ENCODE measurements around the gene UBR4.
"Not testable (repeated sequence)": the region's sequence is repeated elsewhere in the genome, so short reads cannot be mapped to it uniquely, and the experiment has no call there.

Gene UBR4

DNA sequence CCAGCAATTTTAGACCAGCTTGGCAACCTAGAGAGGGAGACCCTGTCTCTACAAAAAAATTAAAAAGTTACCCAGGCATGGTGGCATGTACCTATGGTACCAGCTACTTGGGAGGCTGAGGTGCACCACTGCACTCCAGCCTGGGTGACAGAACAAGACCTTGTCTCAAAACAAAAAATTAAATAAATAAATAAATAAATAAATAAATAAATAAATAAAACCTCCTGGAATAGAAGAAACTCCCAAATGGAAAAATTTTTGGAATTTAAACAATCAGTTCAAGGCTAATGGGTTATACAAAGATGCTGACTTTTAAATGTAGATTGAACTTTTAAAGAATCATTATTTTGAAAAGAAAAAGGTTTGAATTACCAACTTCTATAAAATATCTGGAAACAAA is 22.2 kb downstream of the UBR4 start:
- no peak for DNase-seq

DNA sequence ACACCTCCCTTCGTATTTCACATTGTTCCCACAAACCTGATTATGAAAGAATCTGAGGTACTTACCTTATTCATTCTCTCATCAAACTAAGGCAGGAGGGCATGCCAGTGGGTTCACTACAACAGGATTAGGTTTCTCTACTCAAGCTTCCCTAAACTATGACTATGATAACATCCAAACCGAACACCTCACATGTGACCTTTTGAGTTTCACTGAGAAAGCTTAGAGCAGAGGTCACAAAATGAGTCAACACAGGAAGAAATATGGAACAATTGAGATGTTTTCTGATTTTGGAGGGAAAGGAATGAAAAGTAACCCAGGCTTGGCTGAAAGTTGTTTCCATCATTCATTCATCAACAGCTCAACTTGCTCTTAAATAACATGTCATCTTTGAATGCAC is 24.1 kb downstream of the UBR4 start:
- no peak for DNase-seq

DNA sequence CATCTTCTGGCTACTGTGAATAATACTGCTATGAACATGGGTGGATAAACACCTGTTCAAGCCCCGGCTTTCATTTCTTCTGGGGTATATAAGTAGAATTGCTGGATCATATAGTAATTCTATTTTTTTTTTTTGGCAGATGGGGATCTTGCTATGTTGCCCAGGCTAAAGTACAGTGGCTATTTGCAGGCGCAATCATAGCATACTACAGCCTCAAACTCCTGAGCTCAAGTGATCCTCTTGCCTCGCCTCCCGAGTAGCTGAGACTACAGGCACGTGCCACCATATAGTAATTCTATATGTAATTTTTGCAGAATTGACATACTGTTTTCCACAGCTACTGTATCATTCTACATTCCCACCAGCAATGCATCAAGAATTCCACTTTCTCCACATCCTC is 27.8 kb downstream of the UBR4 start:
- no peak for DNase-seq

DNA sequence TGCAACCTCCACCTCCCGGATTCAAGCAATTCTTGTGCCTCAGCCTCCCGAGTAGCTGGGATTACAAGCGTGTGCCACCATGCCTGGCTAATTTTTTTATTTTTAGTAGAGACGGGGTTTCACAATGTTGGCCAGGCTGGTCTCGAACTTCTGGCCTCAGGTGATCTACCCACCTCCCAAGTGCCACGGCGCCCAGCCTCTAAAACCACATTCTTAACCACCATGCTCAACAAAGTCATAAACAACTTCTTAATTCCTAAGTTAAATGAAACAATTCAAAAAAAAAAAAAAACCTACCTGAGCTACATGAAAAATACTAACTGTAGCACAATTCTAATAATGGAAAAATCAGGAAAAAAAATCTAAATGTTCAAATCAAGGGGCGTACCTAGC is 29.8 kb downstream of the UBR4 start:
- not testable (repeated sequence) for DNase-seq

DNA sequence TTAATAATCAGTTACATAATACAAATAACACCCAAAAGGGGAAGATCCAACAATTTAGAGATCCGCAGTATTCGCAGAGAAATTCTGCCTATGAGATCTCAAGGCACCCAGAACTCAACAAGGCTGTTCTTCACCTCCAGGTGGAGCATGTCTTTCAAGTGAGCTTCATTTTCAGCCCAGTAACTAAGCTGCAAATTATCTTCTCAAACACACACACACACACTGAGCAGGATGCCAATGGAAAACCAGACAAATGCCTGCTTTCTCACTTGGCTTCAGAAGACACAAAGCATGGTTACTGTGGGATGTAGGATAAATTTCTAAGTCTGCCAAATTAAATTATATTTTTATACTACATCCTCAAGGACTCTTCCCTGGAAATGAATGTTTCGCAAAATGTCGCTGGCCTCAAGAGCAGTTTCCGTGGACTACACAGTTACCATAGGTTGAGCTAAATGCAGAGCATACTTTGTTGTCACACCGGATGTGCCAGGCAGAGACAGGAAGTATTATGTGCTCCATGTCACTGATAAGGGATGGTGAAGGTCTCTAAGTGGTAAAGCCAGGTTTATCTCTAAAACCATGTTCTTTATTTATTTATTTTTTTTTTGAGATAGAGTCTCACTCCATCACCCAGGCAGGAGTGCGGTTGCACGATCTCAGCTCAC is 30.3 kb downstream of the UBR4 start:
- no peak for DNase-seq

DNA sequence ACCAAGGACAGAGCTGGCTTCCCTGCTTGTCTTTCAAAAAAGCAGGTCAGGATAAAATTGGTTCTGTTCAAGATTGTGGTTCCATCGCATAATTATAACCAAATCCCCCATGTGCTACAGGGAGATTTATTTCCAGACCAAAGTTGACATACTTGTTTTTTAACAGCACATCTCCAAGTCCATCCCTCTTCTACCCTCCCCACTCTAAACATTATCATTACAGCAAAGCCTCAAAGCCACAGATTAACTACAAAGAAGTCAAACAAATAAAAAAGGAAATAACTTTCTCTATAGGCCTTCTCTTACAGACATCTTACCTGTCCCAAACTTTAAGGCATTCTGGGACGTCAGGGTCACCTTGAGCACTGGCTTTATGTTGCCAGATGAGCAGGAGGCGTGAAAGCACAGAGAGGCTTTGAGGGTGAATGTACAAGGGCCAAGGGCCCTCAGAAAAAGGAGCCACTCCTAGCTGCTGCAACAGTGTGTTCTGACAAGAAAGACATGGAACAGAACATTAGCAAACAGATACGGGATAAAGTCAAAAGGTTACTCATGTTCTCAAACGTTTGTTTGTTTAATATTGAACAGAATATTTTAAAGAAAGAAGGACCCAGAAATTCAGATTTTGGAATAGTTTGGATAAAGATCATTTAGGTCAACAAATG is 31.2 kb downstream of the UBR4 start:
- DNase-seq, result no peak

DNA sequence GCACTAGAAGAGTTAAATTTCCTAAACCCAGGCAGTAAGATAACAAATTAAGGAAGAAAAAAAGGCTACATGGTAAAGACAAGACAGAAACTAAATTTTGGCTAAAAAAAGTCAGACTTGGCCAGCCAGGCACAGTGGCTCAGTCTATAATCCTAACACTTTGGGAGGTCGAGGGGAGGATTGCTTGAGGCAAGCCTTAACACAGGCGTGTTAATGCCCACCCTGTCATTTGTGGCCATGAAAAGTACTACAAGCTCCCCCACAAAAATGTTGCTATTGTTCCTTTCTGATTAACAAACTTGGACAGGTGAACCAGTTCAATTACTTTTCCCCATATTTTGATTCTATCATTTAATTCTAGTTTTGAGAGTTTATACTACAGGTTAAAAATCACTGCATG is 32.3 kb downstream of the UBR4 start:
- no peak for DNase-seq

DNA sequence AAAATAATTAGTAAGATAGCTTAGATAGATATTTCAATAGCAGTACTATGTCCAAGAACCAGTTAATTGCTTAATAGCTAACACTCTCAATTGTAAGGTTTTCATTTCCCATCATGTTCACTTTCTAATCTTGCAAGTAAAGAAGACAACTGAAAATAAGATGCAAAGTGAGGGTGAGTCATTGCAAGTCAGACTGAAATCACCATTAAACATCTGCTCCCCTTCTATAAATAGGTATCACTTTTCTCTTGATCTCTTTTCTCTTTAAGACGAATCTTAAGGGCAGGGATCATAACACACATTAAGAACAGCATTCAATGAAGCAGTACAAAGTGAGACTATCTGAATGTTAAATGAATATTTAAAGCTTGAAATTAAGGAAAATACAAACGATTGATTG is 40.4 kb downstream of the UBR4 start:
- no peak for DNase-seq

DNA sequence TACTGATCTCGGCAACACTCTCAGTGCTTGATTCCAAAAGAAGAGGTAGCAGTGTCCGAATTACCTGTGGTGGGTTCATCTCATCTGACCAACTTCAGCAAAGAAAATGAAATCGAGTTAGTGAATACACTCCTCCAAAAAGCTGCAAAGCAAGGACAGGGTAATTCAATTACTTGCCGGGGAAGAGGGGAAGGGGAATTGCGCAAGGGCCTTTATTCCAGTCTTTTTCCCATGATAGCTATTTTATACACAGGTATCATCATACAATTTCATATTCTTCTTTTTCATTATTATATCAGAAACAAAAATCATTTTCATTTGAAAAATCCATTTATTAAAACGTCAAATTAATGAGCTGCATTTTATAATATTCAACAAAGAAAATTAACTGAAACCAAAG is 42.9 kb downstream of the UBR4 start:
- DNase-seq, result no peak

DNA sequence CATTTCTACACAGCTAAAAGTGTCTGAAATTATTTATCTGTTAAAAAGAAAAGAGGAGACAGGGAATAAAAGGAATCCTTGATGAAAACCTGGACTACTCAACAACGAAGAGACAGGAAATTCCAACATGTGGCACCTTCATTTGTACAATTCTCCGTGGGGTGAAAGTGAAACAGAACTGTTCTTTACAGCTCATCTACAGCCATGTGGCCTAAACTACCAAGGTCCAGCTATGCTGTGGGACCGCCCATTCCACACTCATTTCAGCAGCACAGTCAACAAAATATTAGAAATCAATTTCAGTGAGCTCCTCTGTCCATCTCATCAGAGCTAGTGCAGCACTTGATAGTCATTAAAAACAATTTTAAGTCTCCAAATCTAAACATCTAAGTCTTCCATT is 44.0 kb downstream of the UBR4 start:
- DNase-seq, result no peak

DNA sequence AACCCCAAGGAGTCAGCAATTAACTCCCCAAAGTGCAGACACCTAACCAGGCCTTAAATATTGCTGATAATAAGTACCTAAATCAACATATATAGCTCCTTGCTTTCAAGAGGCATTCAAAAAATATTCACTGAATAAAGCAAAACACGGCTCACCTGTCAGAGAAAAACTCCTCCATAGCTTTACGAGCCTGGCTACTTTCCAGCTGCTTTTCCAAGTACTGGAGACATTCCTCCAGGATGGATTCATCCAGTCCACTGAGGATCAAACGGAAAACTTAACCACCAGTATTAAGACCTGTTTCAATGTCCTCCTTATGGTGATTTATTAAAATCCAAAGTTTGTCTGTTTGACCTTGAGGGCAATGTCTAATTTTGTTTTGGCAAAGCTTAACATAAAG is 44.6 kb downstream of the UBR4 start:
- DNase-seq, result no peak

DNA sequence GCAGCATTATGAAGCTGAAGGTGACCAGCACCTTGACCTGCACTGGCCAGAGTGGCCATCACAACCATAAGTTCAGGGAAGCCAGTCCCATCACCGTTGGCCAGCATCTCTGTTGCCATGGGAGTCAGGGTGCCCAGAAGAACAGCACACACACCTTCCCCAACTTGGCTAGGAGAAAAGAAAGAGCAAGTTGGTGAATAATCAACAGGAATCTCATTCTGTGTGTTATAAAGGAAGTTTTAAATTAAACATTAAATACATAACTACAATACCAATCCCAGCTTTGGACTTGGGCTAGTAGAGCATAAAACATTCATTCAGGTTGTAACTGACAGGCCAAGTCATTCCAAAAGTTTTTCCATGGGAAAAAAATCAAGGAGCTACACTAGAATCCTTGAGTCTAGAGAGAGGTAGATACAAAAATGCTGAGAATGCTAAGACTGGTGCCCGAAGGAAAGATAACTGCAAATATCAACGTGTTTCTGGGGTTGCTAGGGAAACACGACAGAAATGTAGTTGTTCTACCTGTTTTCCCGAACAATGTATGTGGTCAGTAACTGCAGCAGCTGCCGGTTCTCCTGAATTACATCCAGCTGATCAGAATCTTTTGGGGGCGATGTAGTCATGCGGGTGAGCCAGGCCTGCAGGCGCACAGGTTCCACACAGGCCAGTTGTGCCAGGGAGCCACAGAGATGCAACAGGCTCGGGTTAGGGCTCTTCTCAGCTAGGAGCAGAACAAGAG is 45.6 kb downstream of the UBR4 start:
- no peak for DNase-seq

DNA sequence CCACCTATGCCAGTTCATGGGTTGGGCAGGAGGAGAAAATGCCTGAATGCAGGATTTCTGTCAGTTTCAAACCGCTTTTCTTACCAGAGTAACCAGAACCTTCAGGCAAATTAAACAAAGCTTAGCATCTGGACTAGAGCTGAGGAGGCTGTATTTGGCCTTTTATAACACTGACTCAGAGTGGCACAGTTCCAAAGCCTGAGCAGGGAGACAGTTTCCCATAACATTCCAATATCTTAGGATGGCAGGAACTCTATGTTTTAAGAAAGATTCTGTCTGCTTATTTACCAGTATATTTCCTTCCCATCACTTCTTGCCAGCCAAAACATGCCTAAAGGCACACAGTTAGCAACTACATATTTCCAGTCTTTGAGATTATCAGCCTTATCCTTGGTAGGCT is 46.8 kb downstream of the UBR4 start:
- no peak for DNase-seq

DNA sequence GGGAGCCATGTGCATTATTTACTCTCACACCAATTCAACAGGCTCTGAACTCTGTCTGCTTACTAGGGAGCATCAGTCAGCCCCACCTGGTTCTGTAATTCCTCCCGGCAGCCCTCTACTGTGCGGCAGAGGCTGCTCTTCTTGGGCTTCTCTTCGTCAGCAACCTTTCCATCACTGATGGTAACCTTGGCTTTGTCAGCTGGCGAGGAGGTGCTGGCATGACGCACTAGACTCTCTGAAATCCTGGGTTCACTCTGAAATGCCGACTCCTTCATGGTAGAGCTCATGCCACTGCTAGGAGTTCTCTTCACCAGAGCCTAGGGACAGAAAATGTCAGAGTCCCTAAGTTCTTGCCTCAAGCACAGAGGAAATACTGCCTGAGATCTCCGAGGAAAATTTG is 49.2 kb downstream of the UBR4 start:
- DNase-seq, result no peak

DNA sequence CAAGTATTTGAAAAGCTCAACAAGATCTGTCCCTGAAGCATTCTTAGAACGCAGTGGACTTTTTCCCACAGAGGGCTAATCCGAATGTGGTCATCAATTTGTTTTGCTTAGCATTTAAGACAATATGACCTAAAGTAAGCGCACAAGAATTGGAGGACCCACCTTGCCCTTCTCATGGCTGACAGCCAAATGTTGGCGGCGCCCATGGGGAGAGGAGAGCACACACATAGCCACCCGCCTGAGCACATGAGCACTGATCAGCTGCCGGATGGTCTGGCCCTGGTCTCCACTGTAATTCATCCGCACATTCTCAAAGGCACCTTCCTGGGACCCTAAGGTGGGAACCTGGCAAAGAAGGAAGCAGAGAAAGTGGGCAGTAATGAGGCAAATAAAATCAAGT is 52.4 kb downstream of the UBR4 start:
- DNase-seq, result no peak

DNA sequence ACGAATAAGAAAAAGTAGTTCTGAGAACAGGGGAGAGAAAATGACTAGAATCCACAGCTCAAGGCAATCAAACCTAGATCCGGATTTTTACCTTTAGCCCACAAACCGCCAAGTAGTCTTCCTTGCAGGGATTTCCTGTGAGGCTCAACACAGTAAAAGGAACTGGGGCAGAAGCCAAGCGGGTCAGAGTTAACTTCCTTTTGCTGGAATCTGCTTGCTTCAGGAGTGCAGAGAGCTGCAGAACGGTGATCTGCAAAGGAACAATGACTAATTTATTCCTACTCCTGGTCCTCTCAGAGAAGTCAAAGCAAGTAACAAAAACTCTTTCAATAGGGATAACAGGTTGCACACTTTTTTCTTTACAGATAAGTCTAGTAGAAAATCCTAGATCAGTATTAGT is 53.4 kb downstream of the UBR4 start:
- DNase-seq, result no peak

DNA sequence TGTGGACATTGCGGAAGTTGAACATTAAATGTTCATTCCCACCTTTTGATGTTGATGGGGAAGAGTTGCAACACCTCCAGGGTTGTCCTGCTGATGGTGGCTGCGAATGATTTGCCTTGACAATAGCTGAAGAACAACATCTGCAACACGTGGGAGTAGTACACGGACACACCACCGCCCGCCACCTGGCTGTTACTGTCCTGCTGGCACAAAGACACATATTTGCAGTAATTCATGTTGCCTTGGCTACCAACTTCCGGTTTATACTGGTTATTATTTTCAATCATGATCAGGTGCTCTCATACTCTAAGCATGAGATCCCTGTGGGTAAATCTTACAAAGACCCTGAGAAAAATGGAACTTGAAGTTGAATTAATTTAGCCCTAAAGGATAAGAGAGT is 55.2 kb downstream of the UBR4 start:
- no peak for DNase-seq

DNA sequence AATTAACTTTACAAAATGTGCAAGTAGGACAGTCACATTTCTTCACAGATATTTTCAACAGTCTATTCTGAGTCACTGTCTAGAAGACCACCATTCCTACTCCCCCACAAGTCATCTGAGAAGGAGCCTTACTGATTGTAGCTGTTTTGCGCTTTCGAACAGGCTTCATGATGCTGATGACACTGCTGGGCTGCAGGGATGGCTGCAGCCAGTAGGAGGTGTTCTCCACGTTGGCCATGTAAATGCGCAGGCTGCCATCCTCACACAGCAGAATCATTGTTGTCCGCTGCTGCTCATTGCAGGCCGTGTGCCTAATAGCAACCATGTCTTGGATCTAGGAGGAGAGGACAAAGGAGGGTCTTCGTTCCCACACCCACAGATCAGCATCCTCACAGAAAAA is 56.9 kb downstream of the UBR4 start:
- no peak for DNase-seq

DNA sequence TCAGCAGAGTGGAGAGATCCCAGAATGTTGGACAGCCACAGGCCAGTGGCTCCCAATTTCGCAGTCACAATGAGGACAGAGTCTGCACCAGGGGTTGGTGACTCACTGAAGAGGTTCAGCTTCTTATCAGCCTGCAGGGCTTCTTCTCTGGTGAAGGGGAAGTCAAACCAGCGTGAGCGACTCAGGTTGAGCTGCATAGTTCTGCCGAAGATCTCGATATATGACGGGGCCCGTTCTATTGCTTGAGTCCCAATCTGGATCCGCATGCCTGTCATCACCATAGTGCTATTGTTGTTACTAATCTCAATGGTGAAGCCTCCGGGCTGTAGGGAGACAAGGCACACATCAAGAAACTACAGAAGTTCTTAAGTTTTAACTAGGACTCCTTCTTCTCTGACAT is 58.5 kb downstream of the UBR4 start:
- no peak for DNase-seq

DNA sequence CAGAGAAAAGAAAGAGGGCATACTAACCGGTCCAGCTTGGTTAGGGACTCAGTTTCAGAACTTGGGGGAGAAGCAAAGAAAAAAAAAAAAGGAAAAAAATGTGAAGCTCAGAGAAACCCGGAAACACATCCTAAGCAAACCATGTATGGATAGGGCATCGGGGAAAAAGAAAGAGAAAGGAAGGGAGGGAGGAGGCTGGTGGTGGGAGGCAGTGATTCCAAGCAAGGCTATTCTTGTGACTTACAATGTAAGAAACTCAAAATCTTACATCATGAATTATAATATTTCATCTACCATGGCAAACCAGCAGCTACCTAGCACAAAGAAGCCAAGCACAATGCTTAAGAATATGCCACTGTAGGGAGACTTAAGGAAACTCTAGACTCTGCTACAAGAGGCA is 60.3 kb downstream of the UBR4 start:
- DNase-seq, result no peak

DNA sequence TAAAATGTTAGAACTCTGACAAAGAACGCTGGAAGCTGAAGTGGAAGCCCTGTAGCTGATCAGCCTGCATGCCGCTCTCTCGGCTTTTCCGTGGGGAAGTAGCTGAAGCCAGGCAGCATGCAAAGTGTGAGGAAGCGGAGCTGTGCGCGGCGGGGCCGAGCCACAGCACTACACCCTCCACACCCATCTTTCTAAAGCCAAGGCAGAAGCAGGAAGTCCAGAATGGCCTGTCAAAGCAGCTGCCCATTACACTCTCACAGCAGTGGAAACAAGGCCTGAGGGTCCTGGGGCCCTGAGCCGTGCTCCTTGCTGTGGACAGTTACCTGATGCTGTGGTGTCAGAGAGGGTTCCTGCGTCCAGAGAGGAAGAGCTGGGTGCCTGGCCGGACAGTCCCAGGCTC is 69.6 kb downstream of the UBR4 start:
- no peak for DNase-seq

DNA sequence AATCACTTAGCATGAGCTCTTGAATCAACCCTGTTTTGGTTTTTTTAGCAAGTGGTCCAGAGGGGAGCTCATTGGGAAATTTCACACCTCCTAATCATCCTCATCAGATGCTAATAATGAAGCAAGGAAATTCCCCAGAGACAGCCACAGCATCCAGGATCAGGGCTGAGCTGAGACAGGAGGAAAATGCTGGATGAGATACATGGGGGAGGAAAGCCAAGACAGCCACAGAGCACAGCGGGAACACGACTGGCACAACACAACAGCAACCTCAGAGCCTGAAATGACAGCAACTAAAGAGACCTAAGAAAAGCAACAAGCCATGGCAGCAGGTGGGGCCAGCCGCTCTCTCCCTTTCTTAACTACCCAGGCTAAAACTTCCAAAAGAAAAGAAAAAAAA is 70.4 kb downstream of the UBR4 start:
- DNase-seq, result no peak

DNA sequence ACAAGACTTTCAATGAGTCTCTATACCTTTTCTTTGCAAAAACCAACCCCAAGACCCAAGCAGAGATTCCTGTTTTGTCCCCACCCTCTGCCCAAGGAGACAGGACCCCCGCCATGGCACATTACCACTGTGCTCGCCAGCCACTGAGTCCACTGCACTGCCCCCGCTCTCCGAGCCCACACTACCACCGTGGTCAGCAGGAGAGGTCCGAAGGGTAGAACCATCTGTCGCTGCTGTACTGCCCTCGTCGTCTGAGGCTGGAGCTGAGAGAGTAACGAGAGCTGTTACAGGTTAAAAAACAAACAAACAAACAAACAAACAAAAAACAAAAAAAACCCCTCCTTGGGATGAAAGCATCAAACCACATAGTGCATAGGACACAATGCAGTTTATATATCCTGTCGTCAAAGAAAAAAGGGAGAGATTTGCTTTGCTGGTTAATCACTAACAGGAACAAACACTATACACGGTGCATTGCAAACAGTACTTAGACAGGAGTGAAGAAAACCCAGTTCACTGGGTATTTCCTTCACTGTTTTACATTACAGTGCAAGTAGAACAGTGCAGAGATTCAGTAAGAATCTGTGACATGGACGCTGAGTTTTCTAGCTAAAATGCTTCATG is 71.0 kb downstream of the UBR4 start:
- no peak for DNase-seq

DNA sequence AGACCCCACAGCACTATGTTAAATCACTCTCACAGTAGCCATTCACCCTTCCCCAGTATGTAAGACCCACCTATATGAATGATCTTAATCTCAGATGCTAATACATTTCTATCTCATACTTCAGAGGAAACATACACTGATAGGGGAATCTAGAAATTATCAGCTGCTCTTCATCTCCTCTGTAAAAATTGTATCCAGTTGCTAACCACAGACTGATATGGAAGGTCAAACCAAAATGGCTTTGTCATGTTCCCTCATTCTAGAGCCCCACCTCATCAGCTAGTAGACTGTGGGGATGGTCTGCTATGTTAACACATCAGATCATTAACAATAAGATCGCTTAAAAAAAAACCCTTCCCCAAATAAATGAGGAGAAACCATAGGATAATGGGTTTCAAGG is 71.7 kb downstream of the UBR4 start:
- no peak for DNase-seq

All from NCI-H2171 (cell line).